Prostate gland (tissue), 2 donors: ENCODE measurements around the gene EXOC3. TPM values are rescaled to one million over a fixed set of nuclear protein-coding genes. Genes with fewer than 3 reads are reported as not detected.
A peak's percentile ranks its signal among the peaks of the same experiment; 100 is the strongest.
"Not testable (repeated sequence)": the region's sequence is repeated elsewhere in the genome, so short reads cannot be mapped to it uniquely, and the experiment has no call there.

Experiments used
- DNase-seq: peaks from one replicate; pipeline ENCODE4 v3.0.0-alpha.2; 2019; ENCODE audit warnings: low spot score
- H3K27ac ChIP-seq, 2 donors: fragments of 200-600 bp; sonication (generic); 2 replicates each; pipeline ENCODE4 v1.5.1; 2017 to 2019
- H3K27me3 ChIP-seq: fragments of 200-600 bp; sonication (generic); replicated peaks from 2 replicates; pipeline ENCODE4 v1.5.1; 2019; ENCODE audit not compliant: insufficient read depth
- H3K36me3 ChIP-seq, 2 donors: fragments of 200-600 bp; sonication (generic); 1 replicate in 1 of 2; 2 replicates in 1 of 2; pipeline versions ENCODE4 v1.5.1 to v1.8.1; 2017 to 2019
- H3K4me1 ChIP-seq: fragments of 200-600 bp; sonication (generic); replicated peaks from 2 replicates; pipeline ENCODE4 v1.5.1; 2019
- H3K4me3 ChIP-seq, 2 donors: fragments of 200-600 bp; sonication (generic); 2 replicates each; pipeline ENCODE4 v1.5.1; 2017 to 2019
- H3K9me3 ChIP-seq: fragments of 200-600 bp; sonication (generic); 2 replicates; pipeline ENCODE4 v1.5.1; 2017
- POLR2A ChIP-seq: fragments of 450-650 bp; IDR thresholded peaks from one replicate; pipeline ENCODE4 v1.6.1; 2016; ENCODE audit warnings: antibody characterized with exemption, mild to moderate bottlenecking
- POLR2AphosphoS5 ChIP-seq: sonication (generic); formaldehyde crosslinking; IDR thresholded peaks from one replicate; pipeline ENCODE4 v1.6.1; 2017; ENCODE audit warnings: antibody characterized with exemption
- WGBS: methylation state at CpG from one replicate; pipeline ENCODE4 v1.1.5; 2018; 5-methylcytosine and 5-hydroxymethylcytosine counted together
- intact Hi-C: fragments of 100-400 bp; cut with DNase I; formaldehyde crosslinking; loops from one replicate; pipeline ENCODE4 v1.14.2; 2022
- total RNA-seq, 2 donors: library from RNA; depleted of rRNA; stranded (reverse); fragments of >200 nt; gene quantifications; one replicate each; pipeline ENCODE4 v1.1.0, GENCODE V29; 2016
- TF ChIP-seq, protein P1 (sequence below), 4 experiments: fragments of 200-600 bp in 2 of 4; fragments of 450-650 bp in 2 of 4; sonication (generic) in 2 of 4; IDR thresholded peaks; 1 replicate in 3 of 4; 2 replicates in 1 of 4; pipeline ENCODE4 v1.5.1; 2016 to 2019; ENCODE audit warnings: antibody characterized with exemption in 4 of 4, mild to moderate bottlenecking in 2 of 4, moderate library complexity in 2 of 4

Gene EXOC3
- total RNA-seq, 2 donors from 2014 or later = 44.3 to 79.7 TPM

- Histone ChIP-seq H3K27ac (no peak overlapping the region), H3K36me3 (no peaks in the 10 kb centered on the region), H3K9me3 (no peaks in the 10 kb centered on the region), H3K4me3 (no peak overlapping the region), H3K27me3 (no peaks in the 10 kb centered on the region), H3K4me1 (no peaks in the 10 kb centered on the region)
- whole genome bisulfite sequencing = 42% methylated on average over 26 of the region's 26 CpGs
- intact Hi-C loops = no loop called here
- DNase-seq = peak; percentile 2
- TF ChIP-seq, protein P1, sequence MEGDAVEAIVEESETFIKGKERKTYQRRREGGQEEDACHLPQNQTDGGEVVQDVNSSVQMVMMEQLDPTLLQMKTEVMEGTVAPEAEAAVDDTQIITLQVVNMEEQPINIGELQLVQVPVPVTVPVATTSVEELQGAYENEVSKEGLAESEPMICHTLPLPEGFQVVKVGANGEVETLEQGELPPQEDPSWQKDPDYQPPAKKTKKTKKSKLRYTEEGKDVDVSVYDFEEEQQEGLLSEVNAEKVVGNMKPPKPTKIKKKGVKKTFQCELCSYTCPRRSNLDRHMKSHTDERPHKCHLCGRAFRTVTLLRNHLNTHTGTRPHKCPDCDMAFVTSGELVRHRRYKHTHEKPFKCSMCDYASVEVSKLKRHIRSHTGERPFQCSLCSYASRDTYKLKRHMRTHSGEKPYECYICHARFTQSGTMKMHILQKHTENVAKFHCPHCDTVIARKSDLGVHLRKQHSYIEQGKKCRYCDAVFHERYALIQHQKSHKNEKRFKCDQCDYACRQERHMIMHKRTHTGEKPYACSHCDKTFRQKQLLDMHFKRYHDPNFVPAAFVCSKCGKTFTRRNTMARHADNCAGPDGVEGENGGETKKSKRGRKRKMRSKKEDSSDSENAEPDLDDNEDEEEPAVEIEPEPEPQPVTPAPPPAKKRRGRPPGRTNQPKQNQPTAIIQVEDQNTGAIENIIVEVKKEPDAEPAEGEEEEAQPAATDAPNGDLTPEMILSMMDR (IDR thresholded peaks at IDR 0.05) = no peak
- TF ChIP-seq POLR2A = no peak
- no peak for TF ChIP-seq POLR2AphosphoS5
Observed at GRCh38 chr5:400282-401145, 42.5 kb upstream of the EXOC3 start.

- no peaks in the 10 kb centered on the region for H3K4me1 ChIP-seq
- H3K9me3 ChIP-seq = no peaks in the 10 kb centered on the region
- intact Hi-C loops = no loop called here
- H3K27me3 ChIP-seq = no peaks in the 10 kb centered on the region
- peak; percentile 3 for DNase-seq
- 91% methylated on average over 24 of the region's 24 CpGs for WGBS
- no peak overlapping the region for H3K27ac ChIP-seq
- TF ChIP-seq POLR2A (no peak), POLR2AphosphoS5 (no peak)
- TF ChIP-seq, protein P1 (IDR thresholded peaks at IDR 0.05) = no peak
- no peak overlapping the region for H3K4me3 ChIP-seq
- H3K36me3 ChIP-seq = no peaks in the 10 kb centered on the region
Observed at GRCh38 chr5:401146-402034, 41.6 kb upstream of the EXOC3 start.

DNA sequence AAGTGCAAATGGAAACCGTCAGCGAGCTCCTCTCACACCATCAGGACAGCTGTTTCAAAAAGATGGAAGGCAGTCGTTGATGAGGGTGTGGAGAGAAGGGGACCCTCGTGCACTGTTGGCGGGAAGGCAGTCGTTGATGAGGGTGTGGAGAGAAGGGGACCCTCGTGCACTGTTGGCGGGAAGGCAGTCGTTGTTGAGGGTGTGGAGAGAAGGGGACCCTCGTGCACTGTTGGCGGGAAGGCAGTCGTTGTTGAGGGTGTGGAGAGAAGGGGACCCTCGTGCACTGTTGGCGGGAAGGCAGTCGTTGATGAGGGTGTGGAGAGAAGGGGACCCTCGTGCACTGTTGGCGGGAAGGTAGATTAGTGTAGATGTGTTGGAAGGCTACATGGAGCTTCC lies 40.8 kb upstream of the EXOC3 start:
- H3K4me3 ChIP-seq, intact Hi-C loops, H3K4me1 ChIP-seq, H3K27ac ChIP-seq, H3K27me3 ChIP-seq, H3K9me3 ChIP-seq, H3K36me3 ChIP-seq, DNase-seq: not testable (repeated sequence)
- 92% methylated on average over 17 of the region's 17 CpGs for WGBS

DNA sequence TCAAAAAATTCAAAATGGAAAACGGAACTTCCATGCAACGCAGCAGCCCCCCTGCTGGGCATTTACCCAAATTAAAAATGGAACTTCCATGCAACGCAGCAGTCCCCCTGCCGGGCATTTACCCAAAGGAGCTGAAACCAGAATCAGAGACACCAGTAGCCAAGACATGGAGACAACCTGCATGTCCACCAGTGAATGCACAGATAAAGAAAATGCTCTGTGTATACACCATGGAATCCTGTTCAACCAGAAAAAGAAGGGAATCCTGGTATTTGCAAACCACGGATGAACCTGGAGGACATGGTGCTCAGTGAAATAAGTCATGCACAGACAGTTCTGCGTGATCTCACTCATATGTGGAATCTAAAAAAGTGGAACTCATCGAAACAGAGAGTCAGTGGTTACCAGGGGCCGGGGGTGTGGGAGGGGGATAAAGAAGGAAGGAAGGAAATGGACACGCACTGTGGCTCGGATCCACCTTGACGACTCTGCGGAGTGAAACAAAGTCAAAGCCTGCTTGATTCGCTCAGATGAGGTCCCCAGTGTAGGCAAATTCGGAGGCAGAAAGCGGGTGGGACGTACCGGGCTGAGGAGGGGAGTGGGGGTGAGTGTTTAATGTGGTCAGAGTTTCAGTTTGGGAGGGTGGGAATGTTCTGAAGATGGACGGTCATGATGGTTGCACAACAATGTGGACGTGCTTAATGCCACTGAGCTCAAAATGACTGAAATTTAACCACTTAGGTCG lies 40.2 kb upstream of the EXOC3 start:
- no peak for DNase-seq
- H3K36me3 ChIP-seq = no peaks in the 10 kb centered on the region
- H3K4me3 ChIP-seq = no peak overlapping the region
- no peak for TF ChIP-seq POLR2A
- TF ChIP-seq POLR2AphosphoS5 = no peak
- TF ChIP-seq, protein P1 (IDR thresholded peaks at IDR 0.05) = no peak
- WGBS = 81% methylated on average over 20 of the region's 20 CpGs
- no peaks in the 10 kb centered on the region for H3K9me3 ChIP-seq
- no peak overlapping the region for H3K27ac ChIP-seq
- intact Hi-C loops = no loop called here
- H3K27me3 ChIP-seq = no peaks in the 10 kb centered on the region
- no peaks in the 10 kb centered on the region for H3K4me1 ChIP-seq

DNA sequence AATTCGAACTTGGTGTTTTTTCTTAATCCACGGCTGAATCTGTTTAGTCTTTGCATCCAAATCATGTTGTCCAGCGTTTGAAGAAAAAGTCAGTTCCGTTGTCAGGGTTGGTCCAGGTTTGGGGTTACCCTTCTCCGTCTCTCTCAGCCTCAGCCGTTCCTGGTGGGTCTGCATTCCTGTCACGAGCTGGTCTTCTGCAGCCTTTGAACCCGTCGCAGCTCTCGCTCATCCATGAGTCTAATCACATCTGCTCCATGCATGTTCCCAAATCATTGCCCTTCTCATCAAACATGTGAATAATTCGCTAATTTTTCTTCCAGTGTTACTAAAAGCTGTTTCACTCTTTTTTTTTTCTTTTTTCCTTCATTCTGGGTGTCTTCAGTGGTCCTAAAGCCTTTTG lies 39.0 kb upstream of the EXOC3 start:
- WGBS = 93% methylated on average over 11 of the region's 11 CpGs

More for the DNA sequence above, 39.0 kb upstream of the EXOC3 start:
- no peak overlapping the region for H3K4me3 ChIP-seq
- no peak overlapping the region for H3K27ac ChIP-seq
- peak; percentile 1 for DNase-seq
- TF ChIP-seq POLR2AphosphoS5 (no peak), POLR2A (no peak)
- TF ChIP-seq, protein P1 (IDR thresholded peaks at IDR 0.05) = no peak
- H3K36me3 ChIP-seq = no peaks in the 10 kb centered on the region
- H3K27me3 ChIP-seq = no peaks in the 10 kb centered on the region
- no peaks in the 10 kb centered on the region for H3K9me3 ChIP-seq
- intact Hi-C loops = no loop called here
- no peaks in the 10 kb centered on the region for H3K4me1 ChIP-seq
